Pancreas (tissue), 10 donors: ENCODE results near the gene SNCAIP. TPM values are rescaled to one million over a fixed set of nuclear protein-coding genes. Genes with fewer than 3 reads are reported as not detected.

ENCODE experiments used
- ATAC-seq, 4 donors: fragments of 200-7000 bp; cut with Tn5 transposase; one replicate each; pipeline versions ENCODE4 v1.8.0 to v1.9.1; 2020; ENCODE audit warnings: mild to moderate bottlenecking in 4 of 4, moderate library complexity in 4 of 4
- DNase-seq, 6 donors: peaks; one replicate each; pipeline ENCODE4 v3.0.0-alpha.2; 2020
- FAIRE-seq: peaks from 2 replicates; lab custom pipeline; 2012; peaks lifted over from hg19 to GRCh38; lab: Jason Lieb, UNC
- H3K27ac ChIP-seq, 4 donors: fragments of 200-600 bp; sonication (generic); 1 replicate in 3 of 4; 2 replicates in 1 of 4; pipeline versions ENCODE4 v1.5.0 to v1.8.0; 2020
- H3K27me3 ChIP-seq, 4 donors: fragments of 200-600 bp; one replicate each; pipeline ENCODE4 v1.8.0; 2021
- H3K36me3 ChIP-seq, 3 donors: fragments of 200-600 bp; sonication (generic) in 1 of 3; one replicate each; pipeline versions ENCODE4 v1.5.0 to v1.8.0; 2020 to 2021
- H3K4me1 ChIP-seq, 3 donors: fragments of 200-600 bp; one replicate each; pipeline ENCODE4 v1.8.0; 2021
- H3K4me3 ChIP-seq, 4 donors: fragments of 200-600 bp; sonication (generic) in 2 of 4; one replicate each; pipeline versions ENCODE4 v1.5.0 to v1.8.0; 2020 to 2021
- H3K9me3 ChIP-seq, 4 donors: fragments of 200-600 bp; one replicate each; pipeline ENCODE4 v1.8.0; 2021
- WGBS, 2 donors: extraction: QIAGEN DNeasy Blood & Tissue Kit; methylation state at CpG; one replicate each; pipeline ENCODE4 v1.1.7; 2013; 5-methylcytosine and 5-hydroxymethylcytosine counted together
- intact Hi-C, 3 donors: fragments of 100-400 bp; cut with DNase I; formaldehyde crosslinking; loops; one replicate each; pipeline versions ENCODE4 v1.11.1 to v1.14.2; 2022
- polyA plus RNA-seq, 2 donors: library from polyadenylated mRNA; stranded (reverse); fragments of 200-250 nt; gene quantifications; one replicate each; pipeline ENCODE4 v1.2.3, GENCODE V29; 2013
- total RNA-seq, 6 donors: library from RNA; stranded (reverse); fragmentation: NEBNext Ultra II Directional in 4 of 6; extraction: Animal tissue kit (Norgen Biotek cat#: 25700) in 4 of 6; gene quantifications; one replicate each; pipeline versions ENCODE4 v1.2.1 to v1.2.4, GENCODE V29; 2021 to 2023
- TF ChIP-seq, protein P1 (sequence below), 4 donors: fragments of 200-600 bp; sonication (generic) in 3 of 4; IDR thresholded peaks; one replicate each; pipeline versions ENCODE4 v1.5.0 to v1.8.0; 2021; ENCODE audit warnings: antibody characterized with exemption in 4 of 4
- donor health status: healthy with polysubstance abuse.
- donor health status: DM: no; HTN: no; CAD: no; lungs with moderate emphysema.
- donor health status: DM: no; HTN: no; CAD: no.
- donor health status: control.
- donor health status: control.
- donor health status: Bipolar disorder and iron deficiency.
- donor health status: DM: yes; HTN: yes; CAD: no.
- donor health status: DM: no; HTN: no; CAD: no.
- donor health status: DM: no; HTN: no; CAD: no.
- donor health status: DM: yes; HTN: yes; CAD: no.

Gene SNCAIP
- total and polyA plus RNA-seq, 8 donors, result 0.03 to 1.1 (median 0.28) TPM; not detected in 1

DNA sequence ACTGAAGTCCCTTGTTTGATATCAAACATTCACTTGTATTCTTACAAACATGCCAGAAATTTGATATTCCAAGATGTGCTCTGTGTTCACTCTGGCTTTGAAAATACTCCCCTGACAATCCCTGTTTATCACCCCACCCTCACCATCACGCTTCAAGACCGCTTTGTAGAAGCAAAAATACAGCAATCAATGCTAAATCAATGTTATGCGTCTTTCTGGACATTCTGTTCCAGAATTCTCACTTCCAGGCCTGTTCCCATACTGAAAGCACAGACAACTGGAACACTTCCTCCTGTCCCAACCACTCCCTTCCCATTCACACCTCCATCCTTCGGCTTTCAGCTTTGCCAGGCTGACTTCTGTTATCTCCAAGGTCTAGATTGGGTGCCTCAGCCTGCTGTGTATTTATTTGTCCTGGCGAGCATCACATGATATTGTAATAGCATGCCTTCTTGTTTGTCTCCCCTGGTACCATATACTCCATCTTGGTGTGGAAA is 72.8 kb downstream of the SNCAIP start:
- Histone ChIP-seq H3K36me3 (no peaks in the 10 kb centered on the region), H3K27ac (no peak overlapping the region), H3K9me3 (no peaks in the 10 kb centered on the region), H3K4me1 (no peaks in the 10 kb centered on the region), H3K27me3 (no peaks in the 10 kb centered on the region), H3K4me3 (no peak overlapping the region)
- ATAC-seq (no peak), FAIRE-seq (no peak), DNase-seq (no peak)
- WGBS, 2 donors, result 59 to 61% methylated on average over 5 of the region's 5 CpGs
- intact Hi-C loops, result no loop called here
- TF ChIP-seq, protein P1, sequence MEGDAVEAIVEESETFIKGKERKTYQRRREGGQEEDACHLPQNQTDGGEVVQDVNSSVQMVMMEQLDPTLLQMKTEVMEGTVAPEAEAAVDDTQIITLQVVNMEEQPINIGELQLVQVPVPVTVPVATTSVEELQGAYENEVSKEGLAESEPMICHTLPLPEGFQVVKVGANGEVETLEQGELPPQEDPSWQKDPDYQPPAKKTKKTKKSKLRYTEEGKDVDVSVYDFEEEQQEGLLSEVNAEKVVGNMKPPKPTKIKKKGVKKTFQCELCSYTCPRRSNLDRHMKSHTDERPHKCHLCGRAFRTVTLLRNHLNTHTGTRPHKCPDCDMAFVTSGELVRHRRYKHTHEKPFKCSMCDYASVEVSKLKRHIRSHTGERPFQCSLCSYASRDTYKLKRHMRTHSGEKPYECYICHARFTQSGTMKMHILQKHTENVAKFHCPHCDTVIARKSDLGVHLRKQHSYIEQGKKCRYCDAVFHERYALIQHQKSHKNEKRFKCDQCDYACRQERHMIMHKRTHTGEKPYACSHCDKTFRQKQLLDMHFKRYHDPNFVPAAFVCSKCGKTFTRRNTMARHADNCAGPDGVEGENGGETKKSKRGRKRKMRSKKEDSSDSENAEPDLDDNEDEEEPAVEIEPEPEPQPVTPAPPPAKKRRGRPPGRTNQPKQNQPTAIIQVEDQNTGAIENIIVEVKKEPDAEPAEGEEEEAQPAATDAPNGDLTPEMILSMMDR (IDR thresholded peaks at IDR 0.05), result no peak

DNA sequence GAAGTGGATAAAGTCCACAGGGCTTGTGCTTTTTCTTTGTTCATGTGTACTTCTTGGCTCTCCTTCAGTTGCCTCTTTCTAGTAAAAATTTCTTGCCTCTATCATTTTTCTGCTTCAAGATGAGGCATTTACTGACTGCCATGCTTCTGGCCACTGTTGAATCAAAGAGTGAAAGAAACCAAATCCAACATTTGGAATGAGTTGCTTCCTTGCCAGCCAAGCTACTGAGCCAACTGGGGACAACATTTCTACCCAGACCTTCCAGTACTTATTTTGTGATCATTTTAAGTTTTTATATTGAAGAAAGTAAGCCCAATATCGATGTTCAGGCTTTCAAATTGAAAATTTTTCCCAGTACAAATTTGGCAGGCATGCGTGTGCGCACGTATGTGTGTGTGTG is 73.2 kb downstream of the SNCAIP start:
- H3K4me3 ChIP-seq, result no peak overlapping the region
- no peaks in the 10 kb centered on the region for H3K27me3 ChIP-seq
- H3K27ac ChIP-seq, result no peak overlapping the region
- FAIRE-seq (no peak), ATAC-seq (no peak), DNase-seq (no peak)
- WGBS, 2 donors, result 80 to 86% methylated on average over 4 of the region's 4 CpGs
- no peaks in the 10 kb centered on the region for H3K9me3 ChIP-seq
- no peaks in the 10 kb centered on the region for H3K36me3 ChIP-seq
- intact Hi-C loops, result no loop called here
- H3K4me1 ChIP-seq, result no peaks in the 10 kb centered on the region
- TF ChIP-seq, protein P1 (IDR thresholded peaks at IDR 0.05), result no peak

DNA sequence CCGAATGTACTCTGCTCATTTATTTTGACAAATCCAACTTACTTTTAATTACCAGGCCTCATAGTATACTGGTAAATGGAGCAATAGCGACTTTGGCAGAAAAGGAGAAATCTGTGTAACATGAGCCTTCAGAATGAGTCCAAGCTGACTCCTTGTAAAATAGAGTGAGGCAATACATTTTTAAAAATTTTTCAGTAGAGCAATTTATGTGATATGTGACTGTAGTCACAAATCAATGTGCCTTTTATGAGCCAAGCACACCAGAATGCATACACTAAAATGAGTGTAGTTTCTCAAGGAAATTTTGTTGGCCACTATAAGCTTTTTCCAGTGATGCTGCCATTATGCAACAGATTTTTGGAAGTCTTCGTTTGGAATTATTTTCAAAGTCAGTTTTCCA is 73.8 kb downstream of the SNCAIP start:
- Histone ChIP-seq H3K9me3 (no peaks in the 10 kb centered on the region), H3K4me1 (no peaks in the 10 kb centered on the region), H3K27ac (no peak overlapping the region), H3K4me3 (no peak overlapping the region), H3K27me3 (no peaks in the 10 kb centered on the region), H3K36me3 (no peaks in the 10 kb centered on the region)
- 59 to 76% methylated on average over 3 of the region's 3 CpGs for WGBS, 2 donors
- intact Hi-C loops, result no loop called here
- DNase-seq, result no peak
- TF ChIP-seq, protein P1 (IDR thresholded peaks at IDR 0.05), result no peak
- ATAC-seq, result no peak
- no peak for FAIRE-seq

DNA sequence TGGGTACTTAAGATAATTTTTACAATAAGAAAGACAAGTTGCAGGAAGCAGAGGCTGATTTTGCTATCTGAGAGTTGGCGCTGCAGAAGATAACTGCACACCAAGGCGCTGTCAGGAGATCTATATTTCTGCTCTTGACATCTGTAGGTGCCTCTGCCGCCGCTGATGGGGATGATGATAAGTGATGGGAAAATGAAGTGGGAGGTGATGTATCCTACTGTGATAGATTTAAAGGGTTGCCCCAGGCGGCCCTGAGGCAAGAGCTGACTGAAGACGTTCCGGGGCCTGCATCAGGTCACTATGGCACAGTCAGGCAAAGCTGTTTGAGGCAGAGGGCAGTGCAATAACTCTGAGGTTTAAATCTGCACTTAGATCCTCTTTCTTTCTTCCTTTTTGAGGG is 78.1 kb downstream of the SNCAIP start:
- intact Hi-C loops, result no loop called here
- TF ChIP-seq, protein P1 (IDR thresholded peaks at IDR 0.05), result no peak
- H3K27ac ChIP-seq, result no peak overlapping the region
- no peak for DNase-seq
- H3K36me3 ChIP-seq, result no peaks in the 10 kb centered on the region
- H3K9me3 ChIP-seq, result no peaks in the 10 kb centered on the region
- 78% methylated on average over 7 of the region's 7 CpGs for WGBS, 2 donors
- no peaks in the 10 kb centered on the region for H3K4me1 ChIP-seq
- H3K4me3 ChIP-seq, result no peak overlapping the region
- no peaks in the 10 kb centered on the region for H3K27me3 ChIP-seq
- ATAC-seq, result no peak
- FAIRE-seq, result no peak

DNA sequence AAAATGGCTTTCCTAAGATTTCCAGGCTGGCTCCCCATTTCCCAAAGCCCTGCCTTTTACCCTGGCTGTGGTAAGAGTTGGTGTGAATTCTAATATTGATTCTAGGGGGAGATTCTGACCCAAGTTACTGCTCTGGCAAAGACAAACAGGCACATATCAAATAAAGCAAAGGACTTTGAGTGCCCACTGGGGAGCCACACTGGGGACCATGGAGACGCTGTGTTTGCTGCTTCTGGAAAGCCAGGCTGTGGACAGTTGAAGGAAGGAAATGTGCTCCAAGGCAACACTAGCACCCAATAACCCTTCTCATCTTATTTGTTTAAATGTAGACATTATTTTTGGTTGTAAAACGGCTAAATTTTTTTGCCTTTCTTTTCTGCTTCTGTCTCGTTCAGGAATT is 78.7 kb downstream of the SNCAIP start:
- FAIRE-seq, result no peak
- no peak for DNase-seq
- Histone ChIP-seq H3K4me1 (no peaks in the 10 kb centered on the region), H3K9me3 (no peaks in the 10 kb centered on the region), H3K27ac (no peak overlapping the region), H3K4me3 (no peak overlapping the region), H3K27me3 (no peaks in the 10 kb centered on the region), H3K36me3 (no peaks in the 10 kb centered on the region)
- WGBS, 2 donors, result 54 to 68% methylated on average over 3 of the region's 3 CpGs
- intact Hi-C loops, result no loop called here
- no peak for ATAC-seq
- TF ChIP-seq, protein P1 (IDR thresholded peaks at IDR 0.05), result no peak
